OCI-LY3 (cell line): Measurements from ENCODE around the gene CEP85L.

Experiments used
- EZH2phosphoT487 ChIP-seq: fragments of 200-600 bp; shearing (Covaris generic); IDR thresholded peaks from 2 replicates; pipeline ENCODE4 v1.6.1; 2018; ENCODE audit warnings: antibody characterized with exemption, mixed run types, low read depth
- TF ChIP-seq, protein P1 (sequence below): fragments of 200-600, 300-600 bp; sonication (generic); IDR thresholded peaks from 2 replicates; pipeline ENCODE4 v1.5.1; 2014; ENCODE audit warnings: antibody characterized with exemption, low read length, low read depth

DNA sequence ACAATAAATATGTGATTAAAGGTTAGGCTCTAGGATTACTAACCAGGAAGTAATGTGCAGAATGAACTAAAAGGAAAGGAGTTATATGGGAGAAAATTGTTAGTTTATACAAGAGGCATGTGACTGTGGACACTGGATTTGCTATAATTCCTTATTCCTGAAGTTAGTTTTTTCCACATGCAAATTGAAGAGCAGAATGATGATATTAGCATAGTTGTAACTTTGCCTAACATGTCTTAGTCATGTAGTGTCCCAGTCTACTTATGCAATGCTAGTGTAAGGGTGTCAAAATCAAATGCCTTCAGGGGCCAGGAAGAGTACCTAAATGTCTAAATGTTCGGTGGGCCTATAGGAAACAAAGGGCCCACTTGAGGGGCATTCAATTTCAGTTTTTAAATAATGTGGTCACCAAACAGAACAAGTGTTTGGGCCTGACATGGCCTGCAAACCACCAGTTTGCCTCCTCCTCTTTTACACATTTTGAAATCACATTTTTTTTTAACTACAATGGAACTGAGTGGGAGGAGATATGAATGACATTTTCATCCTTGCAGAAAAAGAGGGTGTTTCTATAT, 28.0 kb upstream of the CEP85L start:
- TF ChIP-seq, protein P1, sequence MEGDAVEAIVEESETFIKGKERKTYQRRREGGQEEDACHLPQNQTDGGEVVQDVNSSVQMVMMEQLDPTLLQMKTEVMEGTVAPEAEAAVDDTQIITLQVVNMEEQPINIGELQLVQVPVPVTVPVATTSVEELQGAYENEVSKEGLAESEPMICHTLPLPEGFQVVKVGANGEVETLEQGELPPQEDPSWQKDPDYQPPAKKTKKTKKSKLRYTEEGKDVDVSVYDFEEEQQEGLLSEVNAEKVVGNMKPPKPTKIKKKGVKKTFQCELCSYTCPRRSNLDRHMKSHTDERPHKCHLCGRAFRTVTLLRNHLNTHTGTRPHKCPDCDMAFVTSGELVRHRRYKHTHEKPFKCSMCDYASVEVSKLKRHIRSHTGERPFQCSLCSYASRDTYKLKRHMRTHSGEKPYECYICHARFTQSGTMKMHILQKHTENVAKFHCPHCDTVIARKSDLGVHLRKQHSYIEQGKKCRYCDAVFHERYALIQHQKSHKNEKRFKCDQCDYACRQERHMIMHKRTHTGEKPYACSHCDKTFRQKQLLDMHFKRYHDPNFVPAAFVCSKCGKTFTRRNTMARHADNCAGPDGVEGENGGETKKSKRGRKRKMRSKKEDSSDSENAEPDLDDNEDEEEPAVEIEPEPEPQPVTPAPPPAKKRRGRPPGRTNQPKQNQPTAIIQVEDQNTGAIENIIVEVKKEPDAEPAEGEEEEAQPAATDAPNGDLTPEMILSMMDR, result no peak
- TF ChIP-seq EZH2phosphoT487, result no peak
